Measurements from ENCODE around the gene DNAAF1. TPM values are rescaled to one million over a fixed set of nuclear protein-coding genes. Genes with fewer than 3 reads are reported as not detected.

Gene DNAAF1
- total RNA-seq, 1 experiment from 2014 or later: not detected

DNA sequence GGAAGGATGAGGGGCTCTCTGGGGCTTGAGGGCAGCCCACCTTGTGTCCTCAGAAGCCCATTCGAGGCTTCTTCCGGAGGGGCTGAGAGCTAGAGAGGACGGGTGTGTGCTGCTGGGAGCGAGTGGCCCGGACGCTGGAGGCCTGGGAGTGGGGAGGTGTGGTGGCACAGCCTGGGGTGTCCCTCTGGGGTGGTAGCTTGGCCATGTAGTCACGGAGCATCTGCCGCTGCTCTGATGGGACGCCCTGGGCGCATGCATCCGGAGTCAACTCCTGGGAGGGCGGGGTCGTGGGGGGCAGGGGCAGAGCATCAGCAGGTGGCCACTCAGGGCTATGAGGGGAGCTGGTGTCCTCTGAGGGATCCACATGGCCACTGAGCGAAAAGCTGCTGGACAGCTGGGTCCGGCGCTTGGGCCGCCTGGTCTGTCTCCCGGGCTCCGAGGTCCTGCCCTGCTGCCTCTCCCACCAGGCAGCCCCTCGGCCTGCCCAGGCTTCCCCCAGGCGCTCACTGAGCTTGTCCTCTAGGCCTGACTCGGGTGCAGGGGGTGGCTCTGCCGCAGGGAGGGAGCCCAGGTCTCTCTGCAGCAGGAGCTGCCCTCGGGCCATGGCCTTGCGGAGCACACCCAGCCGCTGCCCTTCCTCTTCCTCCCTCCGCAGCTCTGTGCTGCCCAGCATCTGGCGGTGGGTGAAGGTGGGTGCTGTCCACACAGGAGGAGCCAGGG, 33.9 kb downstream of the DNAAF1 start:
- CTCF ChIA-PET: no interaction called here
- Histone ChIP-seq H3K9me3 (ENCODE audit: control insufficient read depth, insufficient read depth, low read depth, low read length) (no peaks in the 10 kb centered on the region), H3K36me3 (ENCODE audit: control insufficient read depth, insufficient read depth, low read length) (no peaks in the 10 kb centered on the region), H3K4me1 (ENCODE audit: control insufficient read depth, insufficient read depth, low read length) (peaks cover 22% of the 10 kb centered on the region), H3K27me3 (ENCODE audit: control insufficient read depth, insufficient read depth, low read length) (no peaks in the 10 kb centered on the region), H3K4me3 (ENCODE audit: low read depth in 2 of 2, low read length in 2 of 2) (no peak overlapping the region), H3K27ac (ENCODE audit: low read length) (no peak overlapping the region)
- BruUV-seq (replicated peaks): no TSS peak
- ATAC-seq (no peak), DNase-seq (ENCODE audit: low read depth, low spot score) (no peak)
- TF ChIP-seq POLR2AphosphoS5 (IDR thresholded peaks at IDR 0.05; ENCODE audit: low read depth, low read length) (no peak), SIN3A (IDR thresholded peaks at IDR 0.05; ENCODE audit: borderline replicate concordance, insufficient read depth, low read depth, low read length) (no peak), TCF7L2 (IDR thresholded peaks at IDR 0.05; ENCODE audit: low read depth, low read length) (no peak)
- TF ChIP-seq, protein P1, sequence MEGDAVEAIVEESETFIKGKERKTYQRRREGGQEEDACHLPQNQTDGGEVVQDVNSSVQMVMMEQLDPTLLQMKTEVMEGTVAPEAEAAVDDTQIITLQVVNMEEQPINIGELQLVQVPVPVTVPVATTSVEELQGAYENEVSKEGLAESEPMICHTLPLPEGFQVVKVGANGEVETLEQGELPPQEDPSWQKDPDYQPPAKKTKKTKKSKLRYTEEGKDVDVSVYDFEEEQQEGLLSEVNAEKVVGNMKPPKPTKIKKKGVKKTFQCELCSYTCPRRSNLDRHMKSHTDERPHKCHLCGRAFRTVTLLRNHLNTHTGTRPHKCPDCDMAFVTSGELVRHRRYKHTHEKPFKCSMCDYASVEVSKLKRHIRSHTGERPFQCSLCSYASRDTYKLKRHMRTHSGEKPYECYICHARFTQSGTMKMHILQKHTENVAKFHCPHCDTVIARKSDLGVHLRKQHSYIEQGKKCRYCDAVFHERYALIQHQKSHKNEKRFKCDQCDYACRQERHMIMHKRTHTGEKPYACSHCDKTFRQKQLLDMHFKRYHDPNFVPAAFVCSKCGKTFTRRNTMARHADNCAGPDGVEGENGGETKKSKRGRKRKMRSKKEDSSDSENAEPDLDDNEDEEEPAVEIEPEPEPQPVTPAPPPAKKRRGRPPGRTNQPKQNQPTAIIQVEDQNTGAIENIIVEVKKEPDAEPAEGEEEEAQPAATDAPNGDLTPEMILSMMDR (IDR thresholded peaks at IDR 0.05): no peak
- TF ChIP-seq, protein P2, sequence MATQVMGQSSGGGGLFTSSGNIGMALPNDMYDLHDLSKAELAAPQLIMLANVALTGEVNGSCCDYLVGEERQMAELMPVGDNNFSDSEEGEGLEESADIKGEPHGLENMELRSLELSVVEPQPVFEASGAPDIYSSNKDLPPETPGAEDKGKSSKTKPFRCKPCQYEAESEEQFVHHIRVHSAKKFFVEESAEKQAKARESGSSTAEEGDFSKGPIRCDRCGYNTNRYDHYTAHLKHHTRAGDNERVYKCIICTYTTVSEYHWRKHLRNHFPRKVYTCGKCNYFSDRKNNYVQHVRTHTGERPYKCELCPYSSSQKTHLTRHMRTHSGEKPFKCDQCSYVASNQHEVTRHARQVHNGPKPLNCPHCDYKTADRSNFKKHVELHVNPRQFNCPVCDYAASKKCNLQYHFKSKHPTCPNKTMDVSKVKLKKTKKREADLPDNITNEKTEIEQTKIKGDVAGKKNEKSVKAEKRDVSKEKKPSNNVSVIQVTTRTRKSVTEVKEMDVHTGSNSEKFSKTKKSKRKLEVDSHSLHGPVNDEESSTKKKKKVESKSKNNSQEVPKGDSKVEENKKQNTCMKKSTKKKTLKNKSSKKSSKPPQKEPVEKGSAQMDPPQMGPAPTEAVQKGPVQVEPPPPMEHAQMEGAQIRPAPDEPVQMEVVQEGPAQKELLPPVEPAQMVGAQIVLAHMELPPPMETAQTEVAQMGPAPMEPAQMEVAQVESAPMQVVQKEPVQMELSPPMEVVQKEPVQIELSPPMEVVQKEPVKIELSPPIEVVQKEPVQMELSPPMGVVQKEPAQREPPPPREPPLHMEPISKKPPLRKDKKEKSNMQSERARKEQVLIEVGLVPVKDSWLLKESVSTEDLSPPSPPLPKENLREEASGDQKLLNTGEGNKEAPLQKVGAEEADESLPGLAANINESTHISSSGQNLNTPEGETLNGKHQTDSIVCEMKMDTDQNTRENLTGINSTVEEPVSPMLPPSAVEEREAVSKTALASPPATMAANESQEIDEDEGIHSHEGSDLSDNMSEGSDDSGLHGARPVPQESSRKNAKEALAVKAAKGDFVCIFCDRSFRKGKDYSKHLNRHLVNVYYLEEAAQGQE (IDR thresholded peaks at IDR 0.05; ENCODE audit: insufficient read depth in 1 of 2, low read depth in 2 of 2, low read length in 1 of 2): no peak
- intact Hi-C loops (cut with micrococcal nuclease; ENCODE audit: unreplicated experiment): no loop called here
- POLR2A ChIA-PET: no interaction called here
- in situ Hi-C loops (cut with HindIII; ENCODE audit: low pct_unique_long_range_greater_than_20kb, low sequenced_read_pairs): no loop called here

DNA sequence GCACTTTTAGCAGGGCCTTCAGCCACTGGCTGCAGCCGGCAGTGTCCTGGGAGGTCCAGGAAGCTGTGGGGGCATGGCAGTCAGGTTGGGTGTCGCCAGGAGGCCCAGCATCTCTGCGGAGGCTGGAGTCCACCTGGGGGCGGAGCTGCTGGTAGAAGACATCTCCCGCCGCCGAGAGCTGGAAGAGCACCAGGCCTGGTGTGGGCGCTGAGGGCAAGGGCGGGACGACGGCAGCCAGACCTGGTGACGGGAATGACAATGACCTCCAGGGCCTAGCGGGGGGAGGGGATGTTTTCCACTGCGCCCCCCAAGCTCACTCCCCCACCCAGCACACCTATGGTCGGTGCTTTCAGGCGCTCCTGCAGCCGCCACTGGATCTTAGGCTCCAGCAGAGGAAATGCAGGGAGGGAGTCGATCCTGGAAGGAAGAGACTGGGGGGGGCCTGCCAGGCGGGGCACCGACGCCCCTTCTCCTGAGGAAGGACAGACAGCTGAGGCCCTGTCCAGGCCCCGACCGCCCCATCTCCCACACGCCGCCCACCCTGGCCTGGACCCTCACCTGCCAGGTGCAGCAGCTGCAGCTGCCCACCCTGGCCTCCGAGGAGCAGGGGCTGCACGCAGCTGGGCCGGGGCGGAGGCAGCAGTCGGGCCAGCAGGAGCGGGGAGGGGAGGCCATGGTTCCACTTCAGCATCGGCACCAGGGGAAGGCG, 34.7 kb downstream of the DNAAF1 start:
- Histone ChIP-seq H3K4me3 (ENCODE audit: low read depth in 2 of 2, low read length in 2 of 2) (no peak overlapping the region), H3K4me1 (ENCODE audit: control insufficient read depth, insufficient read depth, low read length) (peaks cover 22% of the 10 kb centered on the region), H3K36me3 (ENCODE audit: control insufficient read depth, insufficient read depth, low read length) (no peaks in the 10 kb centered on the region), H3K9me3 (ENCODE audit: control insufficient read depth, insufficient read depth, low read depth, low read length) (no peaks in the 10 kb centered on the region), H3K27ac (ENCODE audit: low read length) (no peak overlapping the region), H3K27me3 (ENCODE audit: control insufficient read depth, insufficient read depth, low read length) (no peaks in the 10 kb centered on the region)
- no peak for ATAC-seq
- CTCF ChIA-PET: no interaction called here
- POLR2A ChIA-PET: no interaction called here
- no peak for TF ChIP-seq TCF7L2 (IDR thresholded peaks at IDR 0.05; ENCODE audit: low read depth, low read length)
- TF ChIP-seq POLR2AphosphoS5 (IDR thresholded peaks at IDR 0.05; ENCODE audit: low read depth, low read length): no peak
- TF ChIP-seq SIN3A (IDR thresholded peaks at IDR 0.05; ENCODE audit: borderline replicate concordance, insufficient read depth, low read depth, low read length): no peak
- TF ChIP-seq, protein P2 (IDR thresholded peaks at IDR 0.05; ENCODE audit: insufficient read depth in 1 of 2, low read depth in 2 of 2, low read length in 1 of 2): no peak
- TF ChIP-seq, protein P1 (IDR thresholded peaks at IDR 0.05): no peak
- no TSS peak for BruUV-seq (replicated peaks)
- intact Hi-C loops (cut with micrococcal nuclease; ENCODE audit: unreplicated experiment) (loop anchor here (5.0 to 10.0 kb wide), 2 partner anchors 128 to 305 kb away; no protein-coding TSS in a partner anchor), in situ Hi-C loops (cut with HindIII; ENCODE audit: low pct_unique_long_range_greater_than_20kb, low sequenced_read_pairs) (no loop called here)
- no peak for DNase-seq (ENCODE audit: low read depth, low spot score)
